Measurements from ENCODE around the gene MAP3K3. TPM values are rescaled to one million over a fixed set of nuclear protein-coding genes. Genes with fewer than 3 reads are reported as not detected.

Gene MAP3K3
- total RNA-seq, 4 donors from 2014 or later = 31.6 to 55.1 (median 44.3) TPM

- H3K9me3 ChIP-seq = no peaks in the 10 kb centered on the region
- peak within 1 kb of the TSS; percentile 78 for H3K4me3 ChIP-seq
- TF ChIP-seq POLR2A (IDR thresholded peaks at IDR 0.05) (no peak), CTCF (IDR thresholded peaks at IDR 0.05) (no peak), POLR2AphosphoS5 (IDR thresholded peaks at IDR 0.05) (no peak), EP300 (IDR thresholded peaks at IDR 0.05) (no peak)
- no CpG with 5 or more reads among the region's 133 CpGs for WGBS
- H3K4me1 ChIP-seq = peaks cover 43% of the 10 kb centered on the region
- H3K27ac ChIP-seq = peak within 1 kb of the TSS; percentile 82
- DNase-seq (ENCODE audit: low spot score in 2 of 2) = peak in 1 of 2 donors; percentile 76
- H3K27me3 ChIP-seq = no peaks in the 10 kb centered on the region
- H3K36me3 ChIP-seq = peaks cover 21% of the 10 kb centered on the region
Measured at GRCh38 chr17:63699638-63700527, 77.7 kb downstream of the MAP3K3 start, which contains the start of gene LIMD2. LIMD2 (minus strand) TSS chr17:63700125; CDS start chr17:63699298, 827 bp downstream.

- H3K9me3 ChIP-seq = no peaks in the 10 kb centered on the region
- TF ChIP-seq POLR2AphosphoS5 (IDR thresholded peaks at IDR 0.05) (no peak), EP300 (IDR thresholded peaks at IDR 0.05) (no peak), CTCF (IDR thresholded peaks at IDR 0.05) (peak in 1 of 2 donors; percentile 9)
- DNase-seq (ENCODE audit: low spot score in 2 of 2) = peak in 1 of 2 donors; percentile 74
- H3K27ac ChIP-seq = peak overlapping the region; percentile 82
- H3K4me3 ChIP-seq = peak overlapping the region; percentile 78
- WGBS = 30% methylated on average over 14 of the region's 88 CpGs
- H3K27me3 ChIP-seq = no peaks in the 10 kb centered on the region
- peaks cover 43% of the 10 kb centered on the region for H3K4me1 ChIP-seq
- peaks cover 28% of the 10 kb centered on the region for H3K36me3 ChIP-seq
Measured at GRCh38 chr17:63700528-63701455, 78.6 kb downstream of the MAP3K3 start.

- peaks cover 35% of the 10 kb centered on the region for H3K36me3 ChIP-seq
Measured at GRCh38 chr17:63701456-63701820, 79.2 kb downstream of the MAP3K3 start.

GRCh38 chr17:63701868-63702720 lies 79.9 kb downstream of the MAP3K3 start:
- Histone ChIP-seq H3K4me3 (no peak overlapping the region), H3K27me3 (no peaks in the 10 kb centered on the region), H3K27ac (no peak overlapping the region), H3K4me1 (peaks cover 43% of the 10 kb centered on the region), H3K36me3 (peaks cover 40% of the 10 kb centered on the region), H3K9me3 (no peaks in the 10 kb centered on the region)
- TF ChIP-seq CTCF (IDR thresholded peaks at IDR 0.05) (no peak), POLR2A (IDR thresholded peaks at IDR 0.05) (no peak), POLR2AphosphoS5 (IDR thresholded peaks at IDR 0.05) (no peak), EP300 (IDR thresholded peaks at IDR 0.05) (no peak)
- WGBS = 67% methylated on average over 14 of the region's 19 CpGs
- DNase-seq (ENCODE audit: low spot score in 2 of 2) = peak in 1 of 2 donors; percentile 76

More at GRCh38 chr17:63701456-63701820, 79.2 kb downstream of the MAP3K3 start:
- no peak for DNase-seq (ENCODE audit: low spot score in 2 of 2)
- no peaks in the 10 kb centered on the region for H3K27me3 ChIP-seq
- WGBS = 73% methylated on average over 10 of the region's 10 CpGs
- peak overlapping the region; percentile 78 for H3K4me3 ChIP-seq
- peaks cover 43% of the 10 kb centered on the region for H3K4me1 ChIP-seq
- TF ChIP-seq CTCF (IDR thresholded peaks at IDR 0.05) (no peak), EP300 (IDR thresholded peaks at IDR 0.05) (no peak), POLR2A (IDR thresholded peaks at IDR 0.05) (no peak), POLR2AphosphoS5 (IDR thresholded peaks at IDR 0.05) (no peak)
- H3K9me3 ChIP-seq = no peaks in the 10 kb centered on the region
- H3K27ac ChIP-seq = no peak overlapping the region

All from suprapubic skin (tissue), 4 donors.